HG03439 (cell line): Measurements from ENCODE around the gene DEPDC5.
"Not testable (repeated sequence)": the region's sequence is repeated elsewhere in the genome, so short reads cannot be mapped to it uniquely, and the experiment has no call there.

Experiments used
- ATAC-seq: cut with Tn5 transposase; IDR thresholded peaks from one replicate; pipeline ENCODE4 v1.9.1; 2021; ENCODE audit warnings: mild to moderate bottlenecking, moderate library complexity; ENCODE audit not compliant: unreplicated experiment

DEPDC5 gene

GRCh38 chr22:31748490-31748889 lies 5.3 kb upstream of the DEPDC5 start:
- no peak for ATAC-seq

GRCh38 chr22:31749636-31750364 lies 4.0 kb upstream of the DEPDC5 start, which contains the start of gene PRR14L:
TSS of gene PRR14L (minus strand) at chr22:31750132. CDS start at chr22:31738860, 11,272 bp downstream.
- peak; percentile 69 for ATAC-seq

- ATAC-seq: no peak
Measured at GRCh38 chr22:31750365-31751284, 3.2 kb upstream of the DEPDC5 start.

GRCh38 chr22:31752096-31752847 lies 1.5 kb upstream of the DEPDC5 start:
- no peak for ATAC-seq

GRCh38 chr22:31753005-31753633 lies 700 bp upstream of the DEPDC5 start:
- peak; percentile 7 for ATAC-seq

- ATAC-seq: no peak
Measured at GRCh38 chr22:31754813-31755212, 994 bp downstream of the DEPDC5 start.

GRCh38 chr22:31757265-31757664 lies 3.4 kb downstream of the DEPDC5 start:
- ATAC-seq: no peak

- ATAC-seq: not testable (repeated sequence)
Measured at GRCh38 chr22:31758860-31759259, 5.0 kb downstream of the DEPDC5 start.

- ATAC-seq: no peak
Measured at GRCh38 chr22:31764785-31765184, 11.0 kb downstream of the DEPDC5 start.

GRCh38 chr22:31768422-31769059 lies 14.7 kb downstream of the DEPDC5 start:
- ATAC-seq: no peak

GRCh38 chr22:31773416-31773815 lies 19.6 kb downstream of the DEPDC5 start:
- ATAC-seq: no peak

GRCh38 chr22:31776231-31776630 lies 22.4 kb downstream of the DEPDC5 start:
- ATAC-seq: no peak

GRCh38 chr22:31789803-31790202 lies 36.0 kb downstream of the DEPDC5 start:
- ATAC-seq: no peak

GRCh38 chr22:31790240-31790639 lies 36.4 kb downstream of the DEPDC5 start:
- ATAC-seq: no peak

- not testable (repeated sequence) for ATAC-seq
Measured at GRCh38 chr22:31799358-31799757, 45.5 kb downstream of the DEPDC5 start.

- no peak for ATAC-seq
Measured at GRCh38 chr22:31800065-31800464, 46.2 kb downstream of the DEPDC5 start.

- not testable (repeated sequence) for ATAC-seq
Measured at GRCh38 chr22:31800861-31801260, 47.0 kb downstream of the DEPDC5 start.

GRCh38 chr22:31802575-31802974 lies 48.8 kb downstream of the DEPDC5 start:
- no peak for ATAC-seq

GRCh38 chr22:31806751-31807150 lies 52.9 kb downstream of the DEPDC5 start:
- no peak for ATAC-seq

GRCh38 chr22:31812977-31813605 lies 59.3 kb downstream of the DEPDC5 start:
- no peak for ATAC-seq
